ENCODE results near the gene CER1.

CER1 gene

GRCh38 chr9:14706530-14707140, 15.9 kb downstream of the CER1 start:
- TF ChIP-seq CTCF (conservative IDR thresholded peaks at IDR 0.05; ENCODE audit: low read depth, low read length), result no peak
- H3K36me3 ChIP-seq (ENCODE audit: insufficient read depth), result no peaks in the 10 kb centered on the region
- H3K4me1 ChIP-seq (ENCODE audit: low read depth, poor library complexity, severe bottlenecking), result no peaks in the 10 kb centered on the region
- H2AFZ ChIP-seq (ENCODE audit: low read depth), result no peak overlapping the region
- H3K9ac ChIP-seq, result no peak overlapping the region
- H3K27me3 ChIP-seq (ENCODE audit: insufficient read depth, low read depth), result no peaks in the 10 kb centered on the region
- H3K4me3 ChIP-seq (IDR thresholded peaks at IDR 0.05; ENCODE audit: insufficient read depth, low read depth, low read length), result no peak overlapping the region
- H4K20me1 ChIP-seq (ENCODE audit: insufficient read depth), result no peaks in the 10 kb centered on the region
- no peak overlapping the region for H3K27ac ChIP-seq
- no peaks in the 10 kb centered on the region for H3K79me2 ChIP-seq (ENCODE audit: insufficient read depth, low read depth)
- no peak overlapping the region for H3K4me2 ChIP-seq

GRCh38 chr9:14705079-14705478, 17.5 kb downstream of the CER1 start:
- Histone ChIP-seq H3K4me1 (ENCODE audit: low read depth, poor library complexity, severe bottlenecking) (no peaks in the 10 kb centered on the region), H3K9ac (no peak overlapping the region), H2AFZ (ENCODE audit: low read depth) (no peak overlapping the region), H3K27me3 (ENCODE audit: insufficient read depth, low read depth) (no peaks in the 10 kb centered on the region), H3K4me2 (no peak overlapping the region), H3K27ac (no peak overlapping the region), H3K36me3 (ENCODE audit: insufficient read depth) (no peaks in the 10 kb centered on the region), H3K79me2 (ENCODE audit: insufficient read depth, low read depth) (no peaks in the 10 kb centered on the region), H3K4me3 (IDR thresholded peaks at IDR 0.05; ENCODE audit: insufficient read depth, low read depth, low read length) (no peak overlapping the region), H4K20me1 (ENCODE audit: insufficient read depth) (no peaks in the 10 kb centered on the region)
- no peak for TF ChIP-seq CTCF (conservative IDR thresholded peaks at IDR 0.05; ENCODE audit: low read depth, low read length)

- H3K4me3 ChIP-seq (IDR thresholded peaks at IDR 0.05; ENCODE audit: insufficient read depth, low read depth, low read length), result no peak overlapping the region
- no peaks in the 10 kb centered on the region for H3K4me1 ChIP-seq (ENCODE audit: low read depth, poor library complexity, severe bottlenecking)
- no peak for TF ChIP-seq CTCF (conservative IDR thresholded peaks at IDR 0.05; ENCODE audit: low read depth, low read length)
- H3K36me3 ChIP-seq (ENCODE audit: insufficient read depth), result no peaks in the 10 kb centered on the region
- no peak overlapping the region for H3K4me2 ChIP-seq
- H2AFZ ChIP-seq (ENCODE audit: low read depth), result no peak overlapping the region
- H3K27me3 ChIP-seq (ENCODE audit: insufficient read depth, low read depth), result no peaks in the 10 kb centered on the region
- H3K9ac ChIP-seq, result no peak overlapping the region
- H3K27ac ChIP-seq, result no peak overlapping the region
- H4K20me1 ChIP-seq (ENCODE audit: insufficient read depth), result no peaks in the 10 kb centered on the region
- no peaks in the 10 kb centered on the region for H3K79me2 ChIP-seq (ENCODE audit: insufficient read depth, low read depth)
Measured at GRCh38 chr9:14704281-14704680, 18.3 kb downstream of the CER1 start.

GRCh38 chr9:14702200-14702720, 20.3 kb downstream of the CER1 start:
- Histone ChIP-seq H3K36me3 (ENCODE audit: insufficient read depth) (no peaks in the 10 kb centered on the region), H4K20me1 (ENCODE audit: insufficient read depth) (no peaks in the 10 kb centered on the region), H2AFZ (ENCODE audit: low read depth) (no peak overlapping the region), H3K4me1 (ENCODE audit: low read depth, poor library complexity, severe bottlenecking) (no peaks in the 10 kb centered on the region), H3K79me2 (ENCODE audit: insufficient read depth, low read depth) (no peaks in the 10 kb centered on the region), H3K4me2 (no peak overlapping the region), H3K27me3 (ENCODE audit: insufficient read depth, low read depth) (no peaks in the 10 kb centered on the region), H3K4me3 (IDR thresholded peaks at IDR 0.05; ENCODE audit: insufficient read depth, low read depth, low read length) (no peak overlapping the region), H3K9ac (no peak overlapping the region), H3K27ac (no peak overlapping the region)
- TF ChIP-seq CTCF (conservative IDR thresholded peaks at IDR 0.05; ENCODE audit: low read depth, low read length), result no peak
